ENCODE measurements around the gene BMP7.

DNA sequence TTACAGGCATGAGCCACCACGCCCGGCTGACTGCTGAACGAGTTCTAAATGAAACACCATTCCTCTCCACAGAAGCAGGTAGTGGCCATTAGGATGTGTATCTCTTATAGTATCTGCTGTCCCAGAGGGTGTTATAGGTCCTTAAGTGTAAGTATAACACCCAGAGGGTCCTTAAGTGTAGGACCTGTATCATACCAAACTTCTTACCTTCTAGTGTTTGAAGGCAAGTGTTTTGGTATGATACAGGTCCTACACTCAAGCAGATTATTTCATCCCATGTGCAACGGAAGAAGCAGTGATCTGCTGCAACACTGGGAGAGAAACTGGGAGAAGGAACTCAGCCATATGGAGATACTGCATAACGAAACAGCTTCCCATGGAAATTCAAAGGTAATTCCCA, 17.4 kb downstream of the BMP7 start:
- no peak for TF ChIP-seq CTCF (conservative IDR thresholded peaks at IDR 0.05; ENCODE audit: low read depth, low read length)
- TF ChIP-seq EZH2 (IDR thresholded peaks at IDR 0.05; ENCODE audit: borderline replicate concordance, low read depth, low read length, poor library complexity, severe bottlenecking) = no peak

Data from A673 (cell line).